ENCODE measurements around the gene POLR2I. TPM values are rescaled to one million over a fixed set of nuclear protein-coding genes. Genes with fewer than 3 reads are reported as not detected.
"Not testable (repeated sequence)": the region's sequence is repeated elsewhere in the genome, so short reads cannot be mapped to it uniquely, and the experiment has no call there.

The POLR2I gene
- polyA plus RNA-seq, 3 donors, result 46.2 to 58.4 (median 49.9) TPM

DNA sequence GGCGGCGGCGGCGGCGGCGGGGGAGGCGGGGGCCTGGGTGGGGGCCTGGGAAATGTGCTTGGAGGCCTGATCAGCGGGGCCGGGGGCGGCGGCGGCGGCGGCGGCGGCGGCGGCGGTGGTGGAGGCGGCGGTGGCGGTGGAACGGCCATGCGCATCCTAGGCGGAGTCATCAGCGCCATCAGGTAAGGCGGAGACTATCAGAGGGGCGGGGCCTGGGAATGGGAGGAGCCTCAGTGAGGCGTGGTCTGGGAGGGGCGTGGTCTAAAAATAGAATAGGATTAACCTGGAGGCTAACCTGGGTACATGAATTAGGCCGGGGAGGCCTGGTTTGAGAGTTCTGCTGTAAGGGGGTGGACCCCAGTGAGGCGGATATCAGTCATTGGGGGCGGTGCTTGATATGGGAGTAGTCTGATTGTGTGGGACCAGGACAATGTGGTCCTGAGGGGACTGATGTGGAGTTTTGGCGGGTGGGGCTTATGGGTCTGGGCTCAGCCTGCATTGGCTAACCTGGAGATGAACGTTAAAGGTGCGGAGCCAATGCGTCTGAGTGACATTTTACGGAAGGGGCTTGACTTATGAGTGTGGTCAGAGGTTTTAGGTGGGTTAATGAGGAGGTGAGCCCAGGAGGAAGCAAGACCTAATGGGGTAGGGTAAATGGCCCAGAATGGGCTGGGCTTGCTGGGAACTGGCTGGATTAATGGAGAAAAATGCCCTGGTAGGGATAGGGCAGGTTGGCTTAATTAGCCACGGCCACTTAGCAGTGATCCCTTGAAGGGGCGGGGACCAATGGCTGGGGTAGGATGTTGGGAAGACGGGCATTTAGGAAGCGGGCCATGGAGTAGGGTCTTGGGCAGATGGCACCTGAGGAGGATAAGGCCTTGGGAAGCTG, 26.6 kb upstream of the POLR2I start:
- peak in 8 of 11 donors; percentile 54 to 83 (median 67) for DNase-seq (ENCODE audit: extremely low read depth in 1 of 11, low read depth in 9 of 11, low spot score in 4 of 11)

DNA sequence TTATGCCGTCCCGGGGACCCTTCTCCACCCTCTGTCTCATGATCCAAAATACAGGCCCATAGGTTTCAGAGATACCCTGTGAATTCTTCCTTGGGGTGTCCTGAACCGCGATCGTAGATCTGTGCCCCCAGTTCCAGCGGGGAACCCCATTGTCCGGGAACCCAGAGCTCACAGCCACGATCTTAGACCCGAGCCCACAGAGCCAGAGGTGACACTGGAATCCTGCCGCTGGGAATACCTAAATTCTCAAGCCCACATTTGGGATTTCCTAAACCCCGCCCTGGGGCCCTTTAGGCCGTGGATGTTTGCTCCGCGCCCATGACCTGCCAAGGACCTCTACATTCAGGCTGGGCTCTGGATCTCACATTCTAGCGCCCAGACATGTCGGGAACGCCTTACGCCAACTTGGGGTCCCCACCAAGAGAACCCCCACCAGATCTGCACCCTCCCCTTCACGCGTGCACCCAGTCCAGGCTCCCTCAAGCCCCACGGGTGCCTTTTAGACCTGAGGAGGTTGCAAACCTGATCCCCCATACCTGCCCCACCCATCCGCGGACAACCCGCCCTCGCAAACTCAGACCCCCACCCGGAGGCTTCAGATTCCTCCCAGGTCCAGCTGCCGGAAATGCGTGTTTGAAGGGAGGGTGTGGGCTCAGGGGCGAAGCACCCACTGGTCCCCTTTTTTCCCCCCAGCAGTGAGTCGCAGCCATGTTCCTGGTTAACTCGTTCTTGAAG, 25.8 kb upstream of the POLR2I start:
- DNase-seq (ENCODE audit: extremely low read depth in 1 of 11, low read depth in 9 of 11, low spot score in 4 of 11), result peak in 4 of 11 donors; percentile 26 to 51 (median 30)

DNA sequence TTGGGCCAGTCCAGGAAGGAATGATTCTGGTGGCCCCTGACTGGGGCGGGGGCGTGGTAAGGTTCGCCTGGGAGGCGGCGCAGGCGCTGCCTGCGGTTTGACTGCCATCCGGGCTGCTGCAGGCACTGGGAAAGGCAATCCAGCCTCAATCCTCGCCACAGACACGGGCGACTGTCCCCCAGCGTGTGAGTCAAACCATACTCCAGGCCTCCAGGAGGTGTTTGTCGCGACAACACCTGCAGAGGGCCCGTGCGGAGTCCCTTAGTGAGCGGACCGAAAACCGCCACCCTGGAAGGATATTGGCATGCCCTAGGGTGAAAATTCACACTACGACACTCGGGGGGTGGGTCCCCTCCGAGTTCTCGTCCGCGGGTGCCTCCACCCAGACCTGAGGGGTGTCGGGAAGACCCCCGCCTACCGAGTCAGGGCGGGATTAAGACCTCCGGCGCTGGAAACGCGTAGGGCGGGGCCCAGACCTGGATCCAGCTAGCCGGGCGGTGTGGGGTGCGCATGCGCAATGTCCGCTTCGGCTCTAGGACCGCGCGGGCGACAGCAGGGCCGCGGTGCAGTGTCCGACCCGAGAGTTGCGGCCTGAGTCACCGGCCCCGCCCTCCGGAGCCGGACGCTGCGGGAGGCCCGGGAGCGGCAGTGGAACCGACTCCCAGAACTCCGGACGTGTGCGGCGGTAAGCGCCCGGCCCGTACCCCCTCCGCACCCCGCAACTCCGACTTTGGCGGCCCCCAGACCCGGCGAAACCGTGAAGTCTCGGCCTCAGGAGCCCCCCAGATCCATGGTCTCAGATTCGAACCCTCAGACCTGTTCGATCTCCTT, 25.0 kb upstream of the POLR2I start, which contains the start of gene CAPNS1:
TSS of gene CAPNS1 (plus strand) at position 594 of the 831 bp plus-strand sequence. CDS start 946 bp downstream, outside the sequence.
- peak; percentile 92 to 99 (median 97) for DNase-seq (ENCODE audit: extremely low read depth in 1 of 11, low read depth in 9 of 11, low spot score in 4 of 11)

DNA sequence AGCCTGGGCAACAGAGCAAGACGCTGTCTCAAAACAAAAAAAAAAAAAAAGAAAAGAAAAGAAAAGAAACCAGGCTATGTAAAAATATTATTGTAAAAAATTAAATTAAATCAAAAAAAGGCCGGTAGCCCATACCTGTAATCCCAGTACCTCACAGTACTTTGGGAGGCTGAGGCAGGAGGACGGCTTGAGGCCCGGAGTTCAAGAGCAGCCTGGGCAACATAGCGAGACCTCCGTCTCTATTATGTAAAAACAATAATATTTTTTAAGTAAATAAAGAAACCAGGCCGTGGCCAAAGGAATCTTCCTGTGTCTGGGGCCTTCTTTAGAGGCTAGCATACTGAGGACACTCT, 24.4 kb upstream of the POLR2I start:
- DNase-seq (ENCODE audit: extremely low read depth in 1 of 11, low read depth in 9 of 11, low spot score in 4 of 11), result no peak

- no peak for DNase-seq (ENCODE audit: extremely low read depth in 1 of 11, low read depth in 9 of 11, low spot score in 4 of 11)
These were observed 22.4 kb upstream of the POLR2I start for GRCh38 chr19:36136964-36137686.

DNA sequence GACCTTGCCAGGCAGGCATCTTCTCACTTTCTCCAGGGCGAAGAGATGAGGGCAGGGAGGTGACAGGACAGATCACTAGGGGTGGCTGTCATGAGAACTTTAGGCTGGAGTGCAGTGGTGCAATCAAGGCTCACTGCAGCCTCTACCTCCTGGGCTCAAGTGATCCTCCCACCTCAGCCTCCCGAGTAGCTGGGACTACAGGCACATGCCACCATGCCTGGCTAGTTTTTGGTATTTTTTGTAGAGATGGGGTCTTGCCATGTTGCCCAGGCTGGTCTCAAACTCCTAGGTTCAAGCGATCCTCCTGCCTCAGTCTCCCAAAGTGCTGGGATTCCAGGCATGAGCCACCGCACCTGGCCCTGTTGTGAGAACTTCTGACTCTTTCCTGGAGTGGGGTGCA, 20.2 kb upstream of the POLR2I start:
- DNase-seq (ENCODE audit: extremely low read depth in 1 of 11, low read depth in 9 of 11, low spot score in 4 of 11), result not testable (repeated sequence)

DNA sequence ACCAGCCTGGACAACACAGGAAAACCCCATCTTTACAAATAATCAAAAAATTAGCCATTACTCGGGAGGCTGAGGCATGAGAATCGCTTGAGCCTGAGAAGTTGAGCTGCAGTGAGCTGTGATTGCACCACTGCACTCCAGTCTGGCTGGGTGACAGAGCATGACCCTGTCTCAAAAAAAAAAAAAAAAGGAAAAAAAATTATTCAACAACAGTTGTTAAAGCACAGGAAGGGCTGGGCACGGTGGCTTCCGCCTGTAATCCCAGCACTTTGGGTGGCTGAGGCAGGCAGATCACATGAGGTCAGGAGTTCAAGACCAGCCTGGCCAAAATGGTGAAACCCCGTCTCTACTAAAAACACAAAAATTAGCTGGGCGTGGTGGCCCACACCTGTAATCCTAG, 16.5 kb upstream of the POLR2I start:
- DNase-seq (ENCODE audit: extremely low read depth in 1 of 11, low read depth in 9 of 11, low spot score in 4 of 11), result not testable (repeated sequence)

DNA sequence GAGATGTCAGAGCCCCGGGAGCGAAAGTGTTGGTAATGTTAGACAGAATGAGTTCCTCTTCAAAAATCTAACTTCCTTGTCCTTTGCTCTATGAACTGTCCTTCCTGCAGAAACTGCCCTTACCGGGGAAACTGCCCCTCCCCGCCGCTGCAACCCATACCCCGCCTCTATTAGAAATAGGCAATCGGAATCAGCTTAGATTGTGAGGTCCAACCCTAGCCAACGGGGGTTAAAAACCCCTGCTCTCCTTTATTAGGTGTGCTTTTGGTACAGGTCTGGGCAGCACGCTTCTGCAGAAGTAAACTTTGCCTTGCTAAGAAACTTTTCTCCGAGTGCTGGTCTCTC, 13.7 kb upstream of the POLR2I start:
- no peak for DNase-seq (ENCODE audit: extremely low read depth in 1 of 11, low read depth in 9 of 11, low spot score in 4 of 11)

GRCh38 chr19:36125557-36125956, 10.9 kb upstream of the POLR2I start:
- DNase-seq (ENCODE audit: extremely low read depth in 1 of 11, low read depth in 9 of 11, low spot score in 4 of 11), result no peak

- DNase-seq (ENCODE audit: extremely low read depth in 1 of 11, low read depth in 9 of 11, low spot score in 4 of 11), result no peak
These were observed 6.9 kb upstream of the POLR2I start for GRCh38 chr19:36121486-36122124.

- no peak for DNase-seq (ENCODE audit: extremely low read depth in 1 of 11, low read depth in 9 of 11, low spot score in 4 of 11)
These were observed 6.3 kb upstream of the POLR2I start for GRCh38 chr19:36120984-36121358.

DNA sequence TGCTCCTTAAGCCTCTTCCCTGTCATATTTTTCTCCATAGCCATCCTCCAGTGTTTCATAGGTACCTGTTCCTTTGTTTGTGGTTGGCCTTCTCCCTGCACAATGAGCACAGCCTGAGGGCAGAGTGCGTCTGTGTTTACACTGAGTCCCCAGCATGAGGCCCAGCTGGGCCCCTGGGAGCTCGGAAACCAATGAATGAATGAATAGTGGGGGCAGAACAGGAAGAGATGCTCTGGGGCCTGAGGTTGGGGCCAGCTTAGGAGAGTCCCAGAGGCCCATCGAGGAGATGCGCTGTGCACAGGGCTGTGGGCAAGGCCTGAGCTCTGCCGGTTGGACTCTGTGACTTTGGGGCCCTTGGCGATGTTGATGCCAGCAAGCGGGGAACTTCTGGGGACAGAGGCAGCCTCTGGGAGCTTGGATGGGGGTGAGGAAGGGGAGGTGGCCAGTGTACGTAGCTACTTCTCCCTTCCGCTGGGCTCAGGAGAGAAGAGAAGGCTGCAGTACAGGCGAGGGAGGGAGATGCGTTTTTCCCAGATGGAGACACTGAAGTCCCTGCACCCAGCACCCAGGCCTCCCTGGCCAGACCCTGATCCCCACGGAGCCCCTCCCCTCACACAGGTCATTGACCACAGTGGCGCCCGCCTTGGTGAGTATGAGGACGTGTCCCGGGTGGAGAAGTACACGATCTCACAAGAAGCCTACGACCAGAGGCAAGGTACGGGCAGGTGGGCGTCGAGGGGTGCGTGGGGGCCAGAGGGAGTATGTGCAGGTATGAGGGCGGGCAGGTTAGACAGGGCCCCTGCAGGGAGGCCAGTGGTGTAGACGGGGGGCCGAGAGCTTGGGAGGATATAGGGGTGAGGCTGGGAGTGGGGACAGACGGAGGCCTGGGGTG, 5.7 kb upstream of the POLR2I start:
- no peak for DNase-seq (ENCODE audit: extremely low read depth in 1 of 11, low read depth in 9 of 11, low spot score in 4 of 11)

GRCh38 chr19:36116344-36116637, 1.6 kb upstream of the POLR2I start:
- DNase-seq (ENCODE audit: extremely low read depth in 1 of 11, low read depth in 9 of 11, low spot score in 4 of 11), result no peak

- no peak for DNase-seq (ENCODE audit: extremely low read depth in 1 of 11, low read depth in 9 of 11, low spot score in 4 of 11)
These were observed 1.0 kb upstream of the POLR2I start, which contains the start of gene TBCB for GRCh38 chr19:36115453-36116343. Gene TBCB (plus strand): TSS chr19:36115468. CDS start chr19:36115561, 93 bp downstream.

GRCh38 chr19:36113894-36114720, 568 bp downstream of the POLR2I start:
- DNase-seq (ENCODE audit: extremely low read depth in 1 of 11, low read depth in 9 of 11, low spot score in 4 of 11), result peak in 1 of 11 donors; percentile 17

DNA sequence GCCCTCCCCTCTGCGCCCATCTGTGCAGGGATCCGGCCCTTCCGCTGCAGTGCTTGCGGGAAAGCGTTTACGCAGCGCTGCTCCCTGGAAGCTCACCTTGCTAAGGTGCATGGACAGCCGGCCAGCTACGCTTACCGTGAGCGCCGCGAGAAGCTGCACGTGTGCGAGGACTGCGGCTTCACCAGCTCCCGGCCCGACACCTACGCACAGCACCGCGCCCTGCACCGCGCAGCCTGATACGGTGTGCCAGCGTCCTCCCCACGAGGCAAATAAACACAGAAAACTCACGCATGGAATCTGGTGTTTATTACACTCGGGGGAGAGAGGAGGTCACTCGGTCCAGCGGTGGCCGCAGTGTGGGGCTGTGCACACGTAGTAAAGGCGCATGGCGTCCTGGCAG, 1.2 kb downstream of the POLR2I start:
- DNase-seq (ENCODE audit: extremely low read depth in 1 of 11, low read depth in 9 of 11, low spot score in 4 of 11), result no peak

Measured in renal cortex interstitium (tissue), 11 donors.